Ovary (tissue), 3 donors: ENCODE data around the gene ABCA8.

Source experiments
- CTCF ChIP-seq, 3 donors: fragments of 450-650 bp in 2 of 3; fragments of 200-600 bp in 1 of 3; IDR thresholded peaks; one replicate each; pipeline versions ENCODE4 v1.5.1 to v1.8.0; 2016 to 2022; ENCODE audit warnings: antibody characterized with exemption in 3 of 3, mild to moderate bottlenecking in 1 of 3
- POLR2A ChIP-seq: fragments of 450-650 bp; IDR thresholded peaks from one replicate; pipeline ENCODE4 v1.6.1; 2017; ENCODE audit warnings: antibody characterized with exemption, mild to moderate bottlenecking, moderate library complexity
- donor health status: DM: no; HTN: no; CAD: no.

GRCh38 chr17:68853036-68853435 lies 102.2 kb downstream of the ABCA8 start:
- TF ChIP-seq CTCF (IDR thresholded peaks at IDR 0.05) (no peak), POLR2A (no peak)
